Measurements from ENCODE around the gene CCDC8.
A peak's percentile ranks its signal among the peaks of the same experiment; 100 is the strongest.
"Not testable (repeated sequence)": the region's sequence is repeated elsewhere in the genome, so short reads cannot be mapped to it uniquely, and the experiment has no call there.

The CCDC8 gene

GRCh38 chr19:46413262-46414031, at the start of gene CCDC8:
Gene CCDC8 (minus strand): TSS chr19:46413564. CDS start chr19:46412810, 754 bp downstream.
- DNase-seq = no peak

GRCh38 chr19:46461537-46461936, 48.2 kb upstream of the CCDC8 start:
- no peak for DNase-seq

GRCh38 chr19:46460981-46461380, 47.6 kb upstream of the CCDC8 start:
- DNase-seq = no peak

GRCh38 chr19:46460055-46460454, 46.7 kb upstream of the CCDC8 start:
- no peak for DNase-seq

GRCh38 chr19:46456930-46457329, 43.6 kb upstream of the CCDC8 start:
- DNase-seq = no peak

GRCh38 chr19:46454244-46454643, 40.9 kb upstream of the CCDC8 start:
- DNase-seq = no peak

GRCh38 chr19:46453661-46454060, 40.3 kb upstream of the CCDC8 start:
- DNase-seq = no peak

GRCh38 chr19:46452186-46452585, 38.8 kb upstream of the CCDC8 start:
- DNase-seq = no peak

- no peak for DNase-seq
Measured at GRCh38 chr19:46451352-46451751, 38.0 kb upstream of the CCDC8 start.

- DNase-seq = no peak
Measured at GRCh38 chr19:46450737-46451136, 37.4 kb upstream of the CCDC8 start.

GRCh38 chr19:46449228-46449627, 35.9 kb upstream of the CCDC8 start:
- DNase-seq = no peak

GRCh38 chr19:46448601-46449000, 35.2 kb upstream of the CCDC8 start:
- no peak for DNase-seq

- no peak for DNase-seq
Measured at GRCh38 chr19:46447824-46448223, 34.5 kb upstream of the CCDC8 start.

- no peak for DNase-seq
Measured at GRCh38 chr19:46447006-46447405, 33.6 kb upstream of the CCDC8 start.

- no peak for DNase-seq
Measured at GRCh38 chr19:46446021-46446420, 32.7 kb upstream of the CCDC8 start.

- no peak for DNase-seq
Measured at GRCh38 chr19:46442808-46443450, 29.6 kb upstream of the CCDC8 start.

- no peak for DNase-seq
Measured at GRCh38 chr19:46441866-46442265, 28.5 kb upstream of the CCDC8 start.

GRCh38 chr19:46435689-46436088, 22.3 kb upstream of the CCDC8 start:
- not testable (repeated sequence) for DNase-seq

- DNase-seq = no peak
Measured at GRCh38 chr19:46435009-46435408, 21.6 kb upstream of the CCDC8 start.

GRCh38 chr19:46433470-46433869, 20.1 kb upstream of the CCDC8 start:
- DNase-seq = not testable (repeated sequence)

- no peak for DNase-seq
Measured at GRCh38 chr19:46431824-46432223, 18.5 kb upstream of the CCDC8 start.

GRCh38 chr19:46429999-46430398, 16.6 kb upstream of the CCDC8 start:
- no peak for DNase-seq

GRCh38 chr19:46428239-46429135, 15.1 kb upstream of the CCDC8 start, which contains the start of gene PNMA8C:
Gene PNMA8C (minus strand): TSS chr19:46428936. CDS start chr19:46428359, 577 bp downstream.
- peak in 2 of 6 experiments; percentile 14 to 23 for DNase-seq
